Measurements from ENCODE around the gene SETD3. TPM values are rescaled to one million over a fixed set of nuclear protein-coding genes. Genes with fewer than 3 reads are reported as not detected.

The SETD3 gene
- polyA plus RNA-seq, 1 donor (not counting 4 experiments of a cell fraction or from before 2014, with no cell fraction given), result 48.1 TPM

GRCh38 chr14:99382071-99382470, 98.6 kb downstream of the SETD3 start:
- Histone ChIP-seq H3K79me2 (ENCODE audit: control insufficient read depth, insufficient read depth, low read length) (no peaks in the 10 kb centered on the region), H3K9me3 (ENCODE audit: control insufficient read depth, low read depth, low read length) (no peaks in the 10 kb centered on the region), H2AFZ (ENCODE audit: control insufficient read depth, low read length) (no peak overlapping the region), H3K27ac (ENCODE audit: control insufficient read depth, insufficient read depth, low read length) (no peak overlapping the region), H3K9ac (ENCODE audit: control insufficient read depth, extremely low read depth, insufficient read depth, low read length) (no peak overlapping the region), H3K36me3 (ENCODE audit: control insufficient read depth in 2 of 2, extremely low read depth in 1 of 2, insufficient read depth in 2 of 2, low read length in 2 of 2) (no peaks in the 10 kb centered on the region), H4K20me1 (ENCODE audit: control insufficient read depth, extremely low read depth, insufficient read depth, low read length) (no peaks in the 10 kb centered on the region), H3K9me1 (ENCODE audit: control insufficient read depth, extremely low read depth, insufficient read depth, low read length) (no peaks in the 10 kb centered on the region), H3K4me2 (ENCODE audit: control insufficient read depth, extremely low read depth, insufficient read depth, low read depth, low read length) (no peak overlapping the region), H3K4me3 (ENCODE audit: control insufficient read depth in 2 of 3, extremely low read depth in 1 of 3, insufficient read depth in 2 of 3, low read depth in 1 of 3, low read length in 3 of 3) (no peak overlapping the region), H3K27me3 (ENCODE audit: control insufficient read depth, extremely low read depth, insufficient read depth, low read length) (peaks cover 24% of the 10 kb centered on the region), H3K4me1 (ENCODE audit: control insufficient read depth, extremely low read depth, insufficient read depth, low read length) (peaks cover 9% of the 10 kb centered on the region)
- dilution Hi-C loops (cut with MboI; ENCODE audit: extremely low pct_ligation_motif_present, low sequenced_read_pairs), result no loop called here
- DNase-seq (ENCODE audit: low read depth, low spot score) (no peak), FAIRE-seq (no peak)
- TF ChIP-seq EZH2 (IDR thresholded peaks at IDR 0.05; ENCODE audit: low read length), result no peak
- TF ChIP-seq CTCF (optimal IDR thresholded peaks at IDR 0.05 in 1 of 3, IDR thresholded peaks at IDR 0.05 in 1 of 3, conservative IDR thresholded peaks at IDR 0.05 in 1 of 3; ENCODE audit: extremely low read depth in 1 of 3, insufficient read depth in 2 of 3, low read length in 3 of 3), result no peak

- Histone ChIP-seq H3K4me1 (ENCODE audit: control insufficient read depth, extremely low read depth, insufficient read depth, low read length) (peaks cover 9% of the 10 kb centered on the region), H3K9me3 (ENCODE audit: control insufficient read depth, low read depth, low read length) (no peaks in the 10 kb centered on the region), H4K20me1 (ENCODE audit: control insufficient read depth, extremely low read depth, insufficient read depth, low read length) (no peaks in the 10 kb centered on the region), H3K4me3 (ENCODE audit: control insufficient read depth in 2 of 3, extremely low read depth in 1 of 3, insufficient read depth in 2 of 3, low read depth in 1 of 3, low read length in 3 of 3) (no peak overlapping the region), H3K27me3 (ENCODE audit: control insufficient read depth, extremely low read depth, insufficient read depth, low read length) (peaks cover 22% of the 10 kb centered on the region), H3K9me1 (ENCODE audit: control insufficient read depth, extremely low read depth, insufficient read depth, low read length) (no peaks in the 10 kb centered on the region), H3K4me2 (ENCODE audit: control insufficient read depth, extremely low read depth, insufficient read depth, low read depth, low read length) (no peak overlapping the region), H3K9ac (ENCODE audit: control insufficient read depth, extremely low read depth, insufficient read depth, low read length) (no peak overlapping the region), H3K36me3 (ENCODE audit: control insufficient read depth in 2 of 2, extremely low read depth in 1 of 2, insufficient read depth in 2 of 2, low read length in 2 of 2) (no peaks in the 10 kb centered on the region), H2AFZ (ENCODE audit: control insufficient read depth, low read length) (no peak overlapping the region), H3K79me2 (ENCODE audit: control insufficient read depth, insufficient read depth, low read length) (no peaks in the 10 kb centered on the region), H3K27ac (ENCODE audit: control insufficient read depth, insufficient read depth, low read length) (no peak overlapping the region)
- TF ChIP-seq CTCF (optimal IDR thresholded peaks at IDR 0.05 in 1 of 3, IDR thresholded peaks at IDR 0.05 in 1 of 3, conservative IDR thresholded peaks at IDR 0.05 in 1 of 3; ENCODE audit: extremely low read depth in 1 of 3, insufficient read depth in 2 of 3, low read length in 3 of 3) (no peak), EZH2 (IDR thresholded peaks at IDR 0.05; ENCODE audit: low read length) (no peak)
- dilution Hi-C loops (cut with MboI; ENCODE audit: extremely low pct_ligation_motif_present, low sequenced_read_pairs), result no loop called here
- no peak for DNase-seq (ENCODE audit: low read depth, low spot score)
- FAIRE-seq, result no peak
Observed at GRCh38 chr14:99381688-99382060, 99.0 kb downstream of the SETD3 start.

Measured in keratinocyte (primary cell).